ENCODE results near the gene COQ10A. TPM values are rescaled to one million over a fixed set of nuclear protein-coding genes. Genes with fewer than 3 reads are reported as not detected.

COQ10A gene
- total and polyA plus RNA-seq, 2 of the 13 experiments (the other 11 are each of a cell fraction or from before 2014, with no cell fraction given), result 21.0 to 37.3 TPM

GRCh38 chr12:56315622-56316473 is 49.1 kb downstream of the COQ10A start, which contains the start of gene CNPY2 (continued):
- TF ChIP-seq ZNF180 (CRISPR knock-in tag; IDR thresholded peaks at IDR 0.05; ENCODE audit: borderline replicate concordance, low read depth) (no peak), ZNF615 (CRISPR knock-in tag; IDR thresholded peaks at IDR 0.05; ENCODE audit: borderline replicate concordance) (no peak), CHD4 (IDR thresholded peaks at IDR 0.05; ENCODE audit: borderline replicate concordance, low read length) (no peak), U2AF1 (optimal IDR thresholded peaks at IDR 0.05; ENCODE audit: low read depth, low read length) (no peak), AKNA (CRISPR knock-in tag; IDR thresholded peaks at IDR 0.05; ENCODE audit: borderline replicate concordance) (no peak), ZSCAN9 (CRISPR knock-in tag; IDR thresholded peaks at IDR 0.05; ENCODE audit: borderline replicate concordance) (peak; percentile 68), ZNF788 (CRISPR knock-in tag; IDR thresholded peaks at IDR 0.05; ENCODE audit: borderline replicate concordance) (peak; percentile 95), ISL2 (CRISPR knock-in tag; IDR thresholded peaks at IDR 0.05) (peak; percentile 48; the same call in 1 of the 2 replicates), ONECUT2 (CRISPR knock-in tag; IDR thresholded peaks at IDR 0.05) (0 out of 2 replicates have a peak, but pooled peaks have one; percentile 55), ZNF264 (CRISPR knock-in tag; IDR thresholded peaks at IDR 0.05) (peak; percentile 88), DZIP1 (CRISPR knock-in tag; IDR thresholded peaks at IDR 0.05) (0 out of 2 replicates have a peak, but pooled peaks have one; percentile 93), ZNF562 (CRISPR knock-in tag; IDR thresholded peaks at IDR 0.05; ENCODE audit: borderline replicate concordance) (no peak), GTF2F1 (IDR thresholded peaks at IDR 0.05; ENCODE audit: low read length) (no peak), ZNF546 (CRISPR knock-in tag; conservative IDR thresholded peaks at IDR 0.05) (no peak), ZNF703 (CRISPR knock-in tag; IDR thresholded peaks at IDR 0.05; ENCODE audit: borderline replicate concordance) (no peak; the same call in 1 of the 2 replicates), ZSCAN21 (CRISPR knock-in tag; IDR thresholded peaks at IDR 0.05; ENCODE audit: borderline replicate concordance) (peak; percentile 11; the same call in 1 of the 2 replicates), ZSCAN12 (CRISPR knock-in tag; IDR thresholded peaks at IDR 0.05) (peak; percentile 86; the same call in 1 of the 2 replicates), TAF1 (CRISPR knock-in tag; IDR thresholded peaks at IDR 0.05) (peak; percentile 91), ZSCAN22 (CRISPR knock-in tag; IDR thresholded peaks at IDR 0.05) (no peak), NAIF1 (CRISPR knock-in tag; IDR thresholded peaks at IDR 0.05; ENCODE audit: borderline replicate concordance) (peak; percentile 97), MTA3 (CRISPR knock-in tag; IDR thresholded peaks at IDR 0.05) (no peak), FOXJ3 (CRISPR knock-in tag; IDR thresholded peaks at IDR 0.05; ENCODE audit: borderline replicate concordance) (peak; percentile 66; the same call in 1 of the 2 replicates), ZNF138 (CRISPR knock-in tag; IDR thresholded peaks at IDR 0.05; ENCODE audit: low read depth) (peak; percentile 66; the same call in 1 of the 2 replicates)

Measured in HepG2 (cell line).